Measurements from ENCODE around the gene GCSH.
A peak's percentile ranks its signal among the peaks of the same experiment; 100 is the strongest.

Gene GCSH

DNA sequence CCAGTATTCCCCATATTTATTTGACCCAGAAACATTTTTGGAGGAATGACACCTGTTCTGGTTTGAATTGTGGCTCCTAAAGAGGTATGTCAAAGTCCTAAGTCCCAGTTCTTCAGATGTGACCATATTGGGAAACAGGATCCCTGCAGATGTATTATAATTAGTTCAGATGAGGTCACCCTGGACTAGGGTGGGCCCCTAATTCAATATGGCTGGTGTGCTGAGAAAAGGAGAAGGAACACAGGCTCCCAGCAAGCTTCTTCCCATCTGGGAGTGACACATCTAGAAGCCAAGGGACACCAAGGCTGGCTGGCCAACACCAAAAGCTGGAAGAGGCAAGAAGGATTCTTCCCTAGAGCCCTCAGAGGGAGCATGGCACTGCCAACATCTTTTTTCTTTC, 3.8 kb upstream of the GCSH start:
- no peak for DNase-seq

GRCh38 chr16:81097230-81097629, 1.0 kb upstream of the GCSH start:
- no peak for DNase-seq

DNA sequence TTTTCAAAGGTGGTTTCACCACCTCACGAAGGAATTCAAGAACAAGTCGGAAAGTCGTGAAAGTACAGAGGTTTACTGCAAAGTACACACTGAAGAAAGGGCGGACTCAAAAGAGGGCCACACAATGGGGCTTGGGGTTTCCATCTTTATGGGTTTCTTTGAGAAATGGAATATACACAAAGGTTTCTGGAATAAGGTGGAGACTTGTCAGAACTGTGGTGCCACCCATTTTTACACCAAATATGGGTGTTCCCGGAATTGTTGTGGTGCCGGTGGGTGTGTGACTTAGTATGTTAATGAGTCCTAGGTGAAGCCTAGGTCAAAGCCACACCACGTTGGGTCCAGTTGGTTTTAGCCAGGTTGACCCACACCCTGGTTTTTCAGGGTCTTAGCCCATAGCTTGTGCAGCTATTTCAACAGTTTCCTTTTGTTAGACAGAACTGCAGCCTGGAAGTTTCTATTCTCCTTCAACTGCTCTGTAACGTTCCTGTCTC, 567 bp upstream of the GCSH start:
- no peak for DNase-seq

DNA sequence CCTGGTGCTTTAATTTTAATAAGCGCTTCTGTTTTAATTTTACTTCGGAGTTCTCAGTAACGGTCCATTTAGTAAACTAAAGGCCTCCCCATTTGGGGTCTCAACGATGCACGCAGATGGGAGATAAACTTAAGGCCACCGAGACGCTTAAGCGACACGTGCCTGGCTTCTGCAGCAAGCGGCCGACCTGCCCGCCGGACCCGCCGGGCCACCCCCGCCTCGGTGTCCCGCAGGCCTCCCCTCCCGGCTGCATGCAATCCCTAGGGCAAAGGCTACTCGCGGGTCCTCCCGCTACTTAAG, 592 bp downstream of the GCSH start:
- no peak for DNase-seq

GRCh38 chr16:81094771-81095251, 1.4 kb downstream of the GCSH start:
- no peak for DNase-seq

GRCh38 chr16:81088836-81089235, 7.4 kb downstream of the GCSH start:
- DNase-seq = no peak

DNA sequence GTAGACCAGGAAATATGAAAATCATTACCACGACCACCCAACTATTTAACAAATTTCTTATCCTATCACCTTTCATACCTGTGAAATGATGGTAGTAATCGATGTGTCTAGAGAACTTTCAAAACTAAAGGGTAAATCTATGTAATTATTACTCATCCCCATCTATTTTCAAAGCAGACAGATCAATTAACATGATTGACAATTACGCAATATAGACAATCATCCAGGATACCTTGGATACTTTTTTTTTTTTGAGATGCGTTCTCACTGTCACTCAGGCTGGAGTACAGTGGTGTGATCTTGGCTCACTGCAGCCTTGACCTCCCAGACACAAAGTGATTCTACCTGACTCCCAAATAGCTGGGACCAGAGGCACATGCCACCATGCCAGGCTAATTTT, 15.2 kb downstream of the GCSH start:
- DNase-seq = no peak

- DNase-seq = no peak
Observed at GRCh38 chr16:81080233-81080632, 16.0 kb downstream of the GCSH start.

GRCh38 chr16:81077076-81077940, 18.9 kb downstream of the GCSH start, which contains the start of gene C16orf46:
TSS of gene C16orf46 (minus strand) at chr16:81077238. CDS start at chr16:81063955, 13,283 bp downstream.
- peak; percentile 90 for DNase-seq

DNA sequence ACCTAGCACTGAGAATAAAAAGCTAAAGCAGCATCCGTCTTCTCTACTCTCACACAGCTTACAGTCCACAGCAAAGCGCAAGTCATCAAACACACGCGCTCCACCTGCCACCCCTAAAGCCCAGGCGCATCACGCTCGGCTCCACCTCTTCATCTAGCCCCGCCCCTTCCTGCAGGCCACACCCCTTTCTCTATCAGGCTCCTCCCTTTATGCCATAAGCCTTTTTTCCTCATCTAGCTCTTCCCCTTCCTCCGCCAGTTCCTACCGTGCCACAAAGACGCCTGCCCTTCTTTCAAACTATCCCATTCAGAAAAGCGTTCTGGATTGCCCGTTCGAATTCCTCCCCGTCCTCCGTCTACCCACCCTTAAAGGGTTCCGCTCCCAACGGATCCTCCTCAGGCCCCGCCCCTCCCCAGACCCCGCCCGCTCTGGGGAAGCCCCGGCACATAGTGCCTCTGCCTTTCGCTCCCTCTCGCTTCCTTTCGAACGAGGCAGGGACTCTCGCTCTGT, 19.6 kb downstream of the GCSH start:
- DNase-seq = peak; percentile 91

GRCh38 chr16:81073560-81074330, 22.4 kb downstream of the GCSH start:
- DNase-seq = no peak

GRCh38 chr16:81071805-81072204, 24.4 kb downstream of the GCSH start:
- no peak for DNase-seq

DNA sequence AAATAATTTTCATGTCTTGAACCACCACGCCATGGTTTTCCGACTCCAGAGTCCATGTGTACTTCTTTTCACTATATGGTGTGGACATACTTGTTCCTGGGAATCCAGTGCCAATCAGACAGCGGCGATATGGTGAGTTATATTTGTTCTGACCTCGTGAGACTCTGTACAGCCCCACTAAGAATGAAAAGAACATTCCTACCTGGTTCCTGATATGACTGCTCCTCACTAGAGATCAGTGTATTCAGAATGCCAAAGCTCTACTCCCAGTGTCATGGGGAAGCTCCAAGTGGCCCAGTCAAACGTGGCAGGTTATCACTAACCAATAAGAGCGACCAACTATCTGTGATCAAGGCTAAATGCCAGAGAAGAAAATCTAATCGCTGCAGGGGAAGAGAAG, 25.2 kb downstream of the GCSH start:
- no peak for DNase-seq

DNA sequence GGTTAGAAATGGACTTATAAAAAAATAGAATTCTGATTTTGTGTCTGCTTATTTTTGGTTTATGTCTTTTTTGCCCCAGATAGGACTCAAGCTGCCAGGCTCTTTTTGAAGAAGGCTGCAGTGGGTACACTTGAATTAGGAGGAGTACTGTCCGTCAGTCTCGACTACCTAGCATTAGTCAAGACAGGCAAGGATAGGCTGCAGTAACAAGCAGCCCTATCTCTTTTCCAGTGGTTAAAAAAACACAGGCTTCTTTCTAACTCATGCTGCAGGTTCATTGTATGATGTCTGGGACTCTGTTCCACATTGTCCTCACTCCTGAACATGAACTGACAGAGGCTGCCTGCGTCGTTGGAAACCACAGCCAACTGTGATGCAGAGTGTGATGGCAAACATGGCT, 27.1 kb downstream of the GCSH start:
- no peak for DNase-seq

- DNase-seq = no peak
Observed at GRCh38 chr16:81067166-81067565, 29.0 kb downstream of the GCSH start.

GRCh38 chr16:81066681-81067080, 29.5 kb downstream of the GCSH start:
- no peak for DNase-seq

- DNase-seq = no peak
Observed at GRCh38 chr16:81061871-81062608, 34.2 kb downstream of the GCSH start.

DNA sequence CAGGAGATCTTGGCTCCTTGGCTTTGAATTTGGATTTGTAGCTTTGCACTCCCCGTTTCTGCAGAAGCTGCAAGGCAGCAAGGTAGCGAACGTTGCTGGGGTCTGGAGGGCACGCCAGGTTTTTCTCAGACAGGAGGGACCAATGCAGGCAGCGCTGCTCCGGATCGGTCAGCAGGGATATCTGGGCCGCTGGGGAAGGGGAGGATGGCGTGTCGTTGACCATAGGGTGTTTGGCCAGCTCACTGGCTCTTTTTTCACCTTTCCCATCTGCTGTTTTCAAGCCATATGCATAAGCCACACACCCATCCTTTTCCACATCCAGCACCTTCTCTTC, 34.9 kb downstream of the GCSH start:
- no peak for DNase-seq

- DNase-seq = no peak
Observed at GRCh38 chr16:81060576-81061306, 35.5 kb downstream of the GCSH start.

GRCh38 chr16:81053761-81054160, 42.4 kb downstream of the GCSH start:
- no peak for DNase-seq

DNA sequence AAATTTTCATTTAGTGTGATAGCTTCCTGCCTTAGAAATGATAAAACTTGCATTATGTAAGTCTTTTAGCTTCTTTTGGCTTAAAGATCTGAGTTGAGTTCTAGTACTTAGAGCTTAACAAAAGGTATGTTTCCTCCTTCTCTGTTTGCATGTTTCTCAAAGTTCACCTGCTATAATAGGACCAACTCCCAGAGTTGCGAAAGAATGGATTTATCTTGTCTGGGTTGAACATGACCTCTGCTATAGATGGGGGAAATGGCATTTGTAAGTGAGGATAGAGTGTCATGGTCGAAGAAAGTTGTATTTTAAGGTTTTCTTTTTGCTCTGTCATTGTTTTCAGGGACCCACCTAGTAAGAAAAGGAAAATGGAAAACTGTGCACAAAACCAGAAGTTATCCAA, 53.4 kb downstream of the GCSH start:
- DNase-seq = no peak

DNA sequence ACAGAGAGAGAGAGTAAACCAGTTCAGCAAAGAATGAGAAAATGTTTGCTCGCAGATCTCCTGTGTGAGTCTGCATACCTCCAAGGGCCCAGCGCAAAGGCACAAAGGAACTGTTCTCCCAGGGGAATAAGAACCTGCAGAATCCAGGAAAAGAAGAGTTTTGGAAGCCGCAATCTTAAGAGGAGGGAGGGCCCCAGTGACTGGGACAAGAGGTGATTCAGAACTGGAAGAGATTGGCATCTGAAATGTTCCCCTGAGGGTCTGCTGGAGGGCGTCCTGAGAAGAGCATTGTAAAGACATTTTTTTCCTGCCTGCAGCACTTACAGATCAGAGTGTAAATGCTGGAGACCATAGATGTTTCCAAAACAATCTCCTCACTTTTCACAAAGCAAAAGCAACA, 54.5 kb downstream of the GCSH start:
- DNase-seq = no peak

GRCh38 chr16:81040842-81041241, 55.4 kb downstream of the GCSH start:
- no peak for DNase-seq
